Naive thymus-derived CD8-positive, alpha-beta T cell (primary cell): ENCODE data around the gene BRINP3. TPM values are rescaled to one million over a fixed set of nuclear protein-coding genes. Genes with fewer than 3 reads are reported as not detected.

Source experiments
- ATAC-seq, 2 donors: fragments of 150-1000 bp; cut with Tn5 transposase in 1 of 2; sonication (Bioruptor Pico), chemical (Tn5 transposase) in 1 of 2; 1 replicate in 1 of 2; 2 replicates in 1 of 2; pipeline ENCODE4 v1.10.0; 2021; ENCODE audit warnings: mild to moderate bottlenecking in 2 of 2, moderate library complexity in 2 of 2
- POLR2A ChIA-PET: fragments of 350-600 bp; sonication (Branson Sonifier 250); formaldehyde crosslinking; loops from one replicate; lab custom pipeline; 2021; ENCODE audit warnings: antibody characterized with exemption; lab: Charles Lee
- DNase-seq, 10 donors: peaks; one replicate each; pipeline versions ENCODE4 v3.0.0 to v3.0.0-alpha.2; 2020 to 2022
- H3K27ac Mint-ChIP-seq, 10 donors: one replicate each; pipeline ENCODE4 v1.8.0; 2020 to 2022; ENCODE audit warnings: mild to moderate bottlenecking in 10 of 10, mixed read lengths in 10 of 10, moderate library complexity in 4 of 10, inconsistent platforms in 1 of 10
- H3K27me3 Mint-ChIP-seq, 5 donors: one replicate each; pipeline ENCODE4 v1.8.0; 2021 to 2022; ENCODE audit warnings: mixed read lengths in 5 of 5
- H3K36me3 Mint-ChIP-seq, 3 donors: one replicate each; pipeline ENCODE4 v1.8.0; 2020 to 2022; ENCODE audit warnings: mixed read lengths in 3 of 3, mild to moderate bottlenecking in 2 of 3, inconsistent platforms in 1 of 3
- H3K4me1 Mint-ChIP-seq, 4 donors: one replicate each; pipeline ENCODE4 v1.8.0; 2021 to 2022; ENCODE audit warnings: mixed read lengths in 4 of 4
- H3K4me3 Mint-ChIP-seq, 10 donors: one replicate each; pipeline ENCODE4 v1.8.0; 2020 to 2022; ENCODE audit warnings: mild to moderate bottlenecking in 10 of 10, mixed read lengths in 10 of 10, moderate library complexity in 6 of 10, inconsistent platforms in 1 of 10
- H3K9me3 Mint-ChIP-seq, 9 donors: one replicate each; pipeline ENCODE4 v1.8.0; 2020 to 2022; ENCODE audit warnings: mixed read lengths in 9 of 9, mild to moderate bottlenecking in 3 of 9, inconsistent platforms in 1 of 9, moderate library complexity in 1 of 9
- polyA plus RNA-seq, 3 donors: library from polyadenylated mRNA; unstranded; fragments of 300-500 nt; fragmentation: Illumina TruSeq; gene quantifications; one replicate each; pipeline ENCODE4 v1.2.3, GENCODE V29; 2021
- total RNA-seq, 8 experiments: library from RNA in 2 of 8; stranded (reverse) in 2 of 8; gene quantifications; one replicate each; pipeline ENCODE4 v1.2.3 and lab custom pipeline; 2021 to 2026

Gene BRINP3
- total and polyA plus RNA-seq, 5 experiments from 2014 or later, result not detected

GRCh38 chr1:190353538-190354101 is 124.0 kb downstream of the BRINP3 start:
- peak overlapping the region in 1 of 10 donors; percentile 19 for H3K27ac Mint-ChIP-seq
- peaks cover 0 to 2% (median 0%) of the 10 kb centered on the region in 3 donors for H3K36me3 Mint-ChIP-seq
- H3K27me3 Mint-ChIP-seq, result no peaks in the 10 kb centered on the region
- no peaks in the 10 kb centered on the region for H3K4me1 Mint-ChIP-seq
- H3K9me3 Mint-ChIP-seq, result peaks cover 0 to 27% (median 8%) of the 10 kb centered on the region in 9 donors
- POLR2A ChIA-PET, result no interaction called here
- ATAC-seq (no peak), DNase-seq (no peak)
- no peak overlapping the region for H3K4me3 Mint-ChIP-seq

- H3K9me3 Mint-ChIP-seq, result peaks cover 0 to 26% (median 6%) of the 10 kb centered on the region in 9 donors
- DNase-seq (no peak), ATAC-seq (no peak)
- H3K27ac Mint-ChIP-seq, result no peak overlapping the region
- no peaks in the 10 kb centered on the region for H3K36me3 Mint-ChIP-seq
- H3K4me3 Mint-ChIP-seq, result no peak overlapping the region
- no peaks in the 10 kb centered on the region for H3K4me1 Mint-ChIP-seq
- no peaks in the 10 kb centered on the region for H3K27me3 Mint-ChIP-seq
- POLR2A ChIA-PET, result no interaction called here
Measured at GRCh38 chr1:190344454-190344853, 133.2 kb downstream of the BRINP3 start.

GRCh38 chr1:190338829-190339228 is 138.8 kb downstream of the BRINP3 start:
- DNase-seq (no peak), ATAC-seq (no peak)
- no peaks in the 10 kb centered on the region for H3K4me1 Mint-ChIP-seq
- no peaks in the 10 kb centered on the region for H3K36me3 Mint-ChIP-seq
- H3K9me3 Mint-ChIP-seq, result peaks cover 4 to 24% (median 8%) of the 10 kb centered on the region in 9 donors
- H3K27me3 Mint-ChIP-seq, result no peaks in the 10 kb centered on the region
- no peak overlapping the region for H3K4me3 Mint-ChIP-seq
- H3K27ac Mint-ChIP-seq, result no peak overlapping the region
- POLR2A ChIA-PET, result no interaction called here

- POLR2A ChIA-PET, result no interaction called here
- Mint-ChIP-seq H3K4me3 (no peak overlapping the region), H3K36me3 (no peaks in the 10 kb centered on the region), H3K27me3 (no peaks in the 10 kb centered on the region), H3K27ac (peak overlapping the region in 1 of 10 donors; percentile 71), H3K4me1 (no peaks in the 10 kb centered on the region), H3K9me3 (peaks cover 5 to 44% (median 12%) of the 10 kb centered on the region in 9 donors)
- no peak for ATAC-seq
- no peak for DNase-seq
Measured at GRCh38 chr1:190328871-190329270, 148.8 kb downstream of the BRINP3 start.

- POLR2A ChIA-PET, result no interaction called here
- Mint-ChIP-seq H3K9me3 (peaks cover 5 to 44% (median 12%) of the 10 kb centered on the region in 9 donors), H3K27ac (no peak overlapping the region), H3K27me3 (no peaks in the 10 kb centered on the region), H3K4me3 (no peak overlapping the region), H3K36me3 (no peaks in the 10 kb centered on the region), H3K4me1 (no peaks in the 10 kb centered on the region)
- DNase-seq, result no peak
- ATAC-seq, result no peak
Measured at GRCh38 chr1:190328361-190328760, 149.3 kb downstream of the BRINP3 start.

GRCh38 chr1:190327271-190327670 is 150.4 kb downstream of the BRINP3 start:
- no peaks in the 10 kb centered on the region for H3K4me1 Mint-ChIP-seq
- no peak overlapping the region for H3K27ac Mint-ChIP-seq
- POLR2A ChIA-PET, result no interaction called here
- H3K27me3 Mint-ChIP-seq, result no peaks in the 10 kb centered on the region
- peaks cover 5 to 44% (median 12%) of the 10 kb centered on the region in 9 donors for H3K9me3 Mint-ChIP-seq
- no peak for DNase-seq
- no peak for ATAC-seq
- H3K4me3 Mint-ChIP-seq, result no peak overlapping the region
- H3K36me3 Mint-ChIP-seq, result no peaks in the 10 kb centered on the region

- DNase-seq (no peak), ATAC-seq (no peak)
- Mint-ChIP-seq H3K27me3 (no peaks in the 10 kb centered on the region), H3K4me1 (no peaks in the 10 kb centered on the region), H3K36me3 (no peaks in the 10 kb centered on the region), H3K27ac (no peak overlapping the region), H3K9me3 (peaks cover 0 to 23% (median 9%) of the 10 kb centered on the region in 9 donors), H3K4me3 (no peak overlapping the region)
- POLR2A ChIA-PET, result no interaction called here
Measured at GRCh38 chr1:190323530-190323929, 154.1 kb downstream of the BRINP3 start.

- Mint-ChIP-seq H3K9me3 (peaks cover 0 to 18% (median 6%) of the 10 kb centered on the region in 9 donors), H3K4me3 (no peak overlapping the region), H3K27ac (no peak overlapping the region), H3K27me3 (no peaks in the 10 kb centered on the region), H3K4me1 (no peaks in the 10 kb centered on the region), H3K36me3 (no peaks in the 10 kb centered on the region)
- ATAC-seq (no peak), DNase-seq (no peak)
- POLR2A ChIA-PET, result no interaction called here
Measured at GRCh38 chr1:190322274-190322673, 155.4 kb downstream of the BRINP3 start.

GRCh38 chr1:190320952-190321351 is 156.7 kb downstream of the BRINP3 start:
- POLR2A ChIA-PET, result no interaction called here
- H3K36me3 Mint-ChIP-seq, result no peaks in the 10 kb centered on the region
- H3K4me3 Mint-ChIP-seq, result no peak overlapping the region
- no peaks in the 10 kb centered on the region for H3K27me3 Mint-ChIP-seq
- no peaks in the 10 kb centered on the region for H3K4me1 Mint-ChIP-seq
- H3K27ac Mint-ChIP-seq, result no peak overlapping the region
- no peak for DNase-seq
- H3K9me3 Mint-ChIP-seq, result peaks cover 0 to 11% (median 3%) of the 10 kb centered on the region in 9 donors
- ATAC-seq, result no peak

GRCh38 chr1:190312763-190313162 is 164.9 kb downstream of the BRINP3 start:
- Mint-ChIP-seq H3K27me3 (no peaks in the 10 kb centered on the region), H3K27ac (no peak overlapping the region), H3K4me3 (no peak overlapping the region), H3K36me3 (no peaks in the 10 kb centered on the region), H3K9me3 (peaks cover 2 to 39% (median 7%) of the 10 kb centered on the region in 9 donors), H3K4me1 (no peaks in the 10 kb centered on the region)
- POLR2A ChIA-PET, result no interaction called here
- DNase-seq (no peak), ATAC-seq (no peak)

- Mint-ChIP-seq H3K36me3 (no peaks in the 10 kb centered on the region), H3K4me3 (no peak overlapping the region), H3K4me1 (no peaks in the 10 kb centered on the region), H3K9me3 (peaks cover 0 to 30% (median 9%) of the 10 kb centered on the region in 9 donors), H3K27me3 (no peaks in the 10 kb centered on the region), H3K27ac (no peak overlapping the region)
- POLR2A ChIA-PET, result no interaction called here
- no peak for DNase-seq
- no peak for ATAC-seq
Measured at GRCh38 chr1:190303501-190303900, 174.2 kb downstream of the BRINP3 start.

GRCh38 chr1:190296453-190296852 is 181.2 kb downstream of the BRINP3 start:
- no peak overlapping the region for H3K4me3 Mint-ChIP-seq
- peaks cover 0 to 25% (median 9%) of the 10 kb centered on the region in 9 donors for H3K9me3 Mint-ChIP-seq
- no peaks in the 10 kb centered on the region for H3K27me3 Mint-ChIP-seq
- POLR2A ChIA-PET, result no interaction called here
- ATAC-seq (no peak), DNase-seq (no peak)
- H3K27ac Mint-ChIP-seq, result no peak overlapping the region
- no peaks in the 10 kb centered on the region for H3K4me1 Mint-ChIP-seq
- no peaks in the 10 kb centered on the region for H3K36me3 Mint-ChIP-seq

GRCh38 chr1:190289897-190290296 is 187.8 kb downstream of the BRINP3 start:
- Mint-ChIP-seq H3K4me1 (no peaks in the 10 kb centered on the region), H3K36me3 (no peaks in the 10 kb centered on the region), H3K27ac (no peak overlapping the region), H3K27me3 (no peaks in the 10 kb centered on the region), H3K9me3 (peaks cover 0 to 17% (median 6%) of the 10 kb centered on the region in 9 donors), H3K4me3 (no peak overlapping the region)
- ATAC-seq (no peak), DNase-seq (no peak)
- POLR2A ChIA-PET, result no interaction called here

- DNase-seq, result no peak
- H3K4me3 Mint-ChIP-seq, result no peak overlapping the region
- no peaks in the 10 kb centered on the region for H3K27me3 Mint-ChIP-seq
- POLR2A ChIA-PET, result no interaction called here
- no peak overlapping the region for H3K27ac Mint-ChIP-seq
- ATAC-seq, result no peak
- no peaks in the 10 kb centered on the region for H3K36me3 Mint-ChIP-seq
- peaks cover 0 to 9% (median 1%) of the 10 kb centered on the region in 9 donors for H3K9me3 Mint-ChIP-seq
- H3K4me1 Mint-ChIP-seq, result no peaks in the 10 kb centered on the region
Measured at GRCh38 chr1:190286111-190286510, 191.6 kb downstream of the BRINP3 start.
